ENCODE data around the gene CNN2.

CNN2 gene

DNA sequence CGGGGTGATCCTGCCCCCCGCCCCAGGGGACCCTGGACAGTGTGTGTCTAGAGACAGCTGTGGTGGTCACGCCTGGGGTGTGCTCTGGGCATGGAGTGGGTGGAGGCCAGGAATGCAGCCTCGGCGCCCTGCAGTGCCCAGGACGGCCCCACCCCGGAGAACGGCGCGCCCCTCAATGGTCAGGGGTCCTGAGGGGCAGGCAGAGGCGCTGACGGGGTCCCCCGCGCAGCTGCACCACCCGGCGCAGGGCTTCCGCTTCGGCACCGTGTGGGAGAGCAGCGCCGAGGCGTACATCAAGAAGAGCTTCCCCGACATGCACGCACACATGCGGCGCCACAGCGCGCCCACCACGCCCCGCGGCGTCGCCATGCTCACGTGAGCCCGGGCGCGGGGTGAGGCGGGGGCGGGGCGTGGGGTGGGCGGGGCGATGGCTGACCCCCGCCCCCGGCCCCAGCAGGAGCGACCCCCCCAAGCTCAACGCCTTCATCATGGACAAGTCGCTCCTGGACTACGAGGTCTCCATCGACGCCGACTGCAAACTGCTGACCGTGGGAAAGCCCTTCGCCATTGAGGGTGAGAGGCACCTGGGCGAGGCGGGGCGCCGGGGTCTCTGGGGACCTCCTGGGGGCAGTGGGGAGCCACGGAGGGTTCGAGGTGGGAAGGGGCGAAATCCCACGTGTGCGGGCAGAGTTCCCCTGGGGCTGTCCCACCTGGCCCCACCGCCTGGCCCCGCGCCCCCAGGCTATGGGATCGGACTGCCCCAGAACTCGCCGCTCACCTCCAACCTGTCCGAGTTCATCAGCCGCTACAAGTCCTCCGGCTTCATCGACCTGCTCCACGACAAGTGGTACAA, 18.8 kb upstream of the CNN2 start:
- H4K5ac ChIP-seq (ENCODE audit: low read length): no peak overlapping the region
- H2BK120ac ChIP-seq (ENCODE audit: low read depth, low read length): no peak overlapping the region
- no peak overlapping the region for H3K56ac ChIP-seq (ENCODE audit: low read length)
- no peak overlapping the region for H3K27ac ChIP-seq (ENCODE audit: low read depth, low read length)
- H3K4me3 ChIP-seq (ENCODE audit: low read length): no peak overlapping the region
- H2BK15ac ChIP-seq (replicated peaks; ENCODE audit: low read depth): no peak overlapping the region
- H3K18ac ChIP-seq (ENCODE audit: low read length): no peak overlapping the region
- no peak overlapping the region for H2BK5ac ChIP-seq (ENCODE audit: low read length)
- H2AK5ac ChIP-seq (ENCODE audit: low read length): no peak overlapping the region
- no CpG with 5 or more reads among the region's 73 CpGs for WGBS (ENCODE audit: extremely low coverage, insufficient coverage, low lambda C conversion rate)
- H3K36me3 ChIP-seq (ENCODE audit: control insufficient read depth, insufficient read depth, low read length): no peaks in the 10 kb centered on the region
- no peaks in the 10 kb centered on the region for H3K79me2 ChIP-seq (ENCODE audit: control insufficient read depth, insufficient read depth, low read length)
- no peaks in the 10 kb centered on the region for H3K4me1 ChIP-seq (ENCODE audit: control insufficient read depth, low read depth, low read length)
- H4K8ac ChIP-seq (ENCODE audit: low read depth, low read length): no peak overlapping the region
- H3K4ac ChIP-seq (ENCODE audit: low read depth, low read length): no peak overlapping the region
- H3K23ac ChIP-seq (ENCODE audit: low read length): no peak overlapping the region
- H3K4me2 ChIP-seq (ENCODE audit: low read length): no peak overlapping the region
- no peak for DNase-seq
- no peaks in the 10 kb centered on the region for H3K79me1 ChIP-seq (ENCODE audit: low read length)
- H3K9ac ChIP-seq (ENCODE audit: low read length): no peak overlapping the region
- H3K27me3 ChIP-seq (ENCODE audit: insufficient read depth, low read length, poor library complexity): no peaks in the 10 kb centered on the region

- Histone ChIP-seq H2BK15ac (replicated peaks; ENCODE audit: low read depth) (no peak overlapping the region), H2AK5ac (ENCODE audit: low read length) (no peak overlapping the region), H4K5ac (ENCODE audit: low read length) (no peak overlapping the region), H3K79me2 (ENCODE audit: control insufficient read depth, insufficient read depth, low read length) (no peaks in the 10 kb centered on the region), H3K4me3 (ENCODE audit: low read length) (no peak overlapping the region), H3K27me3 (ENCODE audit: insufficient read depth, low read length, poor library complexity) (no peaks in the 10 kb centered on the region), H3K4me2 (ENCODE audit: low read length) (no peak overlapping the region), H4K8ac (ENCODE audit: low read depth, low read length) (no peak overlapping the region), H2BK120ac (ENCODE audit: low read depth, low read length) (no peak overlapping the region), H3K56ac (ENCODE audit: low read length) (no peak overlapping the region), H3K79me1 (ENCODE audit: low read length) (peaks cover 3% of the 10 kb centered on the region), H3K23ac (ENCODE audit: low read length) (no peak overlapping the region), H3K36me3 (ENCODE audit: control insufficient read depth, insufficient read depth, low read length) (peaks cover 2% of the 10 kb centered on the region), H3K9ac (ENCODE audit: low read length) (no peak overlapping the region), H3K18ac (ENCODE audit: low read length) (no peak overlapping the region), H2BK5ac (ENCODE audit: low read length) (no peak overlapping the region), H3K4ac (ENCODE audit: low read depth, low read length) (no peak overlapping the region), H3K27ac (ENCODE audit: low read depth, low read length) (no peak overlapping the region), H3K4me1 (ENCODE audit: control insufficient read depth, low read depth, low read length) (no peaks in the 10 kb centered on the region)
- no CpG with 5 or more reads among the region's 45 CpGs for WGBS (ENCODE audit: extremely low coverage, insufficient coverage, low lambda C conversion rate)
- DNase-seq: no peak
Observed at GRCh38 chr19:1008268-1009040, 18.0 kb upstream of the CNN2 start.

- Histone ChIP-seq H4K5ac (ENCODE audit: low read length) (no peak overlapping the region), H3K18ac (ENCODE audit: low read length) (no peak overlapping the region), H3K23ac (ENCODE audit: low read length) (no peak overlapping the region), H3K9ac (ENCODE audit: low read length) (no peak overlapping the region), H2BK5ac (ENCODE audit: low read length) (no peak overlapping the region), H3K27ac (ENCODE audit: low read depth, low read length) (no peak overlapping the region), H2AK5ac (ENCODE audit: low read length) (no peak overlapping the region), H2BK120ac (ENCODE audit: low read depth, low read length) (no peak overlapping the region), H3K79me1 (ENCODE audit: low read length) (peaks cover 7% of the 10 kb centered on the region), H3K4me2 (ENCODE audit: low read length) (no peak overlapping the region), H3K4me1 (ENCODE audit: control insufficient read depth, low read depth, low read length) (no peaks in the 10 kb centered on the region), H4K8ac (ENCODE audit: low read depth, low read length) (no peak overlapping the region), H3K36me3 (ENCODE audit: control insufficient read depth, insufficient read depth, low read length) (peaks cover 2% of the 10 kb centered on the region), H3K4me3 (ENCODE audit: low read length) (no peak overlapping the region), H2BK15ac (replicated peaks; ENCODE audit: low read depth) (no peak overlapping the region), H3K4ac (ENCODE audit: low read depth, low read length) (no peak overlapping the region), H3K56ac (ENCODE audit: low read length) (no peak overlapping the region), H3K79me2 (ENCODE audit: control insufficient read depth, insufficient read depth, low read length) (peaks cover 5% of the 10 kb centered on the region), H3K27me3 (ENCODE audit: insufficient read depth, low read length, poor library complexity) (no peaks in the 10 kb centered on the region)
- no CpG with 5 or more reads among the region's 92 CpGs for WGBS (ENCODE audit: extremely low coverage, insufficient coverage, low lambda C conversion rate)
- DNase-seq: no peak
Observed at GRCh38 chr19:1009041-1009980, 17.1 kb upstream of the CNN2 start.

- no peak overlapping the region for H4K5ac ChIP-seq (ENCODE audit: low read length)
- H2AK5ac ChIP-seq (ENCODE audit: low read length): no peak overlapping the region
- H3K4me2 ChIP-seq (ENCODE audit: low read length): no peak overlapping the region
- DNase-seq: no peak
- no peak overlapping the region for H3K4ac ChIP-seq (ENCODE audit: low read depth, low read length)
- no peak overlapping the region for H2BK15ac ChIP-seq (replicated peaks; ENCODE audit: low read depth)
- H3K79me2 ChIP-seq (ENCODE audit: control insufficient read depth, insufficient read depth, low read length): peaks cover 12% of the 10 kb centered on the region
- no peak overlapping the region for H3K27ac ChIP-seq (ENCODE audit: low read depth, low read length)
- H4K8ac ChIP-seq (ENCODE audit: low read depth, low read length): no peak overlapping the region
- no peak overlapping the region for H3K4me3 ChIP-seq (ENCODE audit: low read length)
- no peak overlapping the region for H2BK120ac ChIP-seq (ENCODE audit: low read depth, low read length)
- no peaks in the 10 kb centered on the region for H3K27me3 ChIP-seq (ENCODE audit: insufficient read depth, low read length, poor library complexity)
- H3K56ac ChIP-seq (ENCODE audit: low read length): no peak overlapping the region
- H3K18ac ChIP-seq (ENCODE audit: low read length): no peak overlapping the region
- no peaks in the 10 kb centered on the region for H3K4me1 ChIP-seq (ENCODE audit: control insufficient read depth, low read depth, low read length)
- H3K36me3 ChIP-seq (ENCODE audit: control insufficient read depth, insufficient read depth, low read length): peaks cover 2% of the 10 kb centered on the region
- peaks cover 10% of the 10 kb centered on the region for H3K79me1 ChIP-seq (ENCODE audit: low read length)
- no CpG with 5 or more reads among the region's 29 CpGs for WGBS (ENCODE audit: extremely low coverage, insufficient coverage, low lambda C conversion rate)
- no peak overlapping the region for H3K9ac ChIP-seq (ENCODE audit: low read length)
- no peak overlapping the region for H3K23ac ChIP-seq (ENCODE audit: low read length)
- H2BK5ac ChIP-seq (ENCODE audit: low read length): no peak overlapping the region
Observed at GRCh38 chr19:1009981-1010538, 16.3 kb upstream of the CNN2 start.

- H3K4me2 ChIP-seq (ENCODE audit: low read length): no peak overlapping the region
- H3K36me3 ChIP-seq (ENCODE audit: control insufficient read depth, insufficient read depth, low read length): peaks cover 2% of the 10 kb centered on the region
- H3K27ac ChIP-seq (ENCODE audit: low read depth, low read length): no peak overlapping the region
Observed at GRCh38 chr19:1010586-1011510, 15.6 kb upstream of the CNN2 start.

More at GRCh38 chr19:1010586-1011510, 15.6 kb upstream of the CNN2 start:
- H4K8ac ChIP-seq (ENCODE audit: low read depth, low read length): no peak overlapping the region
- H3K4me1 ChIP-seq (ENCODE audit: control insufficient read depth, low read depth, low read length): no peaks in the 10 kb centered on the region
- no peak overlapping the region for H4K5ac ChIP-seq (ENCODE audit: low read length)
- H3K4me3 ChIP-seq (ENCODE audit: low read length): no peak overlapping the region
- H3K18ac ChIP-seq (ENCODE audit: low read length): no peak overlapping the region
- no peak overlapping the region for H3K56ac ChIP-seq (ENCODE audit: low read length)
- no peak overlapping the region for H2AK5ac ChIP-seq (ENCODE audit: low read length)
- H3K4ac ChIP-seq (ENCODE audit: low read depth, low read length): no peak overlapping the region
- H2BK15ac ChIP-seq (replicated peaks; ENCODE audit: low read depth): no peak overlapping the region
- H2BK120ac ChIP-seq (ENCODE audit: low read depth, low read length): no peak overlapping the region
- WGBS (ENCODE audit: extremely low coverage, insufficient coverage, low lambda C conversion rate): no CpG with 5 or more reads among the region's 56 CpGs
- H3K79me2 ChIP-seq (ENCODE audit: control insufficient read depth, insufficient read depth, low read length): peaks cover 20% of the 10 kb centered on the region
- H3K27me3 ChIP-seq (ENCODE audit: insufficient read depth, low read length, poor library complexity): no peaks in the 10 kb centered on the region
- no peak overlapping the region for H3K23ac ChIP-seq (ENCODE audit: low read length)
- no peak overlapping the region for H2BK5ac ChIP-seq (ENCODE audit: low read length)
- H3K79me1 ChIP-seq (ENCODE audit: low read length): peaks cover 17% of the 10 kb centered on the region
- no peak overlapping the region for H3K9ac ChIP-seq (ENCODE audit: low read length)
- DNase-seq: no peak
